Endometrial microvascular endothelial cells (primary cell): Measurements from ENCODE around the gene BICD1. TPM values are rescaled to one million over a fixed set of nuclear protein-coding genes. Genes with fewer than 3 reads are reported as not detected.
"Not testable (repeated sequence)": the region's sequence is repeated elsewhere in the genome, so short reads cannot be mapped to it uniquely, and the experiment has no call there.

Experiments
- in situ Hi-C: cut with HindIII; loops from 2 replicates; pipeline ENCODE4 v1.10.0; 2017; ENCODE audit warnings: low sequenced_read_pairs, low pct_unique_long_range_greater_than_20kb; ENCODE audit errors: inconsistent ontology term
- total RNA-seq: library from RNA; depleted of rRNA; stranded (reverse); fragments of >200 nt; gene quantifications from one replicate; pipeline ENCODE4 v1.2.3, GENCODE V29; 2015; ENCODE audit errors: inconsistent ontology term

BICD1 gene
- total RNA-seq, 1 donor from 2014 or later = 14.8 TPM

DNA sequence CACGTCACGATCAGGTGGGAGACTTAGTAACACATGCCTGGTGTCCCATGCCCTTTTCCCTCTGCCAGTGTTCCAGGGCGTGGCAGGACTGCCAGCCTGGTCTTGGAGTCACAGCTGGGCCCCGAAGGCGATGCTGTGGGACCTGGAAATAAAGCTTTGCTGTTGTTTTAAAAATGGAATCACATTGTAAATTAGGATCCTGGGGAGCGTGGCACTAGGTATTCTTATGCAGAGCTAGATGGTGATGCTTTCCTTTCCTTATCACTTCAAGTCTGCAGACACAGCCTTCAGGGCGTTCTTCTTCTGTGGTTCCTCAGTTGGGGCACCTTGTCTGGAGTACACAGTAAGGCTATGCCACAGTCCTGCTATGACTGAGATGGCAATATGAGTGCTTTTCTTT, 64.6 kb downstream of the BICD1 start:
- in situ Hi-C loops = no loop called here

DNA sequence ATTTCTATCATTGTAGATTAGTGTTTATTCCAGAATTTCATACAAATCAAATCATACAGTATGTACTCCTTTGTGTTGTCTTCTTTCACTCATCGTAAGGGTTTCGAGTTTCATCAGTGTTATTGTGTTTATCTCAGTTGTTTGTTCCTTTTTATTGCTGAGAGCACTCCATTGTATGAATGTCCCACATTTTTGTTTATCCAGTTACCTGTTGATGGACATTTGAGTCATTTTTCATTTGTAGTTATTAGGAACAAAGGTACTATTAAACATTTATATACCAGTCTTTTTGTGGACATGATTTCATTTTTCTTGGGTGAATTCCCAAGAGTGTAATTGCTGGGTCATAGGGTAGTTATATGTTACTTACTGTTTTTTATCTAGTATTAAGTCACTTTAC, 70.0 kb downstream of the BICD1 start:
- in situ Hi-C loops = no loop called here

DNA sequence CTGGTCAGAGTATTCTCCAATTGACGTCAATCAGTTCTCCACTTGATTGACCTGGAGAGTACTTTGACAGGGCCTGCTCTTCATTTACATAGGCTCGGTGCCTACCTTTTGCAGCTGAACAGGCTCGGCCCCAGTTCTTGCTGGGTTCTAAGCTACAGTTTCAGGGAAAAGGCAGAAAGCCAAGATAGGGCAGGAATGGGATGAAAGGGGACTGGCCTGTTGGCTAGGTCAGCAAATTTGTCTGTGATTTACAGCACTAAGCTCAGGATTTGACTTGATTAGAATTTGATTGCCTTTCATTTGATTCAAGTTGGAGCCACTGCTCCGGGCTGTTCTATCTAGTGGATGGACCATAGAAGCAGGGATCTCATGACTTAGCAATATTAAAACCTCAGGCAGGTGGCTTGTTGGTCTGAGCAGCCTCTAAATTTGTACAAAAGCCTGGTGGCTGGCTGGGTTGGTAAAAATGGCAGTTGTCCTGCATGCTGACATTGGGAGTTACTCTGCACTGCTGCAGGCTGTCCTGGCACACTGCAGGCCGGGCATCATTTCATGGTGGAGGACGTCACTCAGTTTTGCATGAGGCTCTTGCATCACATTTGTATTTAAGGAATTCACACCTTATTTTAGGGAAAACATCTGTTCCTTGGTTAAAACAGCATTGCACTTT, 71.8 kb downstream of the BICD1 start:
- in situ Hi-C loops = no loop called here

GRCh38 chr12:32179011-32179395, 72.4 kb downstream of the BICD1 start:
- in situ Hi-C loops = no loop called here

- in situ Hi-C loops = no loop called here
Observed at GRCh38 chr12:32181498-32182175, 75.0 kb downstream of the BICD1 start.

DNA sequence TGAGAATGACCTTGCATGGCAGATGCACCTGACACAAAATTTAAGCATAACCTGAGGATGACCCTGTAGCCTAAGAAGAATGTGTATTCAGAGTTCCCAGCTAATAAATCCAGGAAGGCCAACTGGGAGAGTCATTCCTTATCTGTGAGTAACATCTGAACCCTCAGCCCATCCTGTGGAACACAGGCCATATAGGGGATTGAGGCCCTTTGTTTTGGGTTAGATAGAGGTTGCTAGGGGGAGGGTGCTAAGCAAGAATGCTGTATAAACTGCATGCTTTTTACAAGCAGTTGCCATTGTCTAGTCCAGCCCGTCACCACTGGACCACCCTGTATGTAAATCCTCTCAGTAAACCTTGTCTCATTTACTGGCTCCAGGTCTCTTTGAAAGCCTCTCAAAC, 77.0 kb downstream of the BICD1 start:
- in situ Hi-C loops = no loop called here

- in situ Hi-C loops = not testable (repeated sequence)
Observed at GRCh38 chr12:32187127-32187526, 80.5 kb downstream of the BICD1 start.

DNA sequence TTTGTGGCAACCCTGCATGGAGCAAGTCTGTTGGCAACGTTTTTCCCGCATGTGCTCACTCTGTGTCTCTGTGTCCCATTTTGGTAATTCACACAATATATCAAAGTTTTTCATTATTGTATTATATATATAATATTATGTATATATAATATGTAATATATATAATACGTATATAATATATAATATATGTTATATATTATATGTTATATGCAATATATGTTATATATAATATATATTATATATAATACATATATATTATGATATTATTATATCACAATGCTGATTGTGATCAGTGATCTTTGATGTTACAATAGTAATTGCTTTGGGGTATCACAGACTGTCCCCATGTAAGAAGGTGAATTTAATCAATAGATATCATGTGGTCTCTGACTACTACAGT, 84.8 kb downstream of the BICD1 start:
- in situ Hi-C loops = no loop called here

DNA sequence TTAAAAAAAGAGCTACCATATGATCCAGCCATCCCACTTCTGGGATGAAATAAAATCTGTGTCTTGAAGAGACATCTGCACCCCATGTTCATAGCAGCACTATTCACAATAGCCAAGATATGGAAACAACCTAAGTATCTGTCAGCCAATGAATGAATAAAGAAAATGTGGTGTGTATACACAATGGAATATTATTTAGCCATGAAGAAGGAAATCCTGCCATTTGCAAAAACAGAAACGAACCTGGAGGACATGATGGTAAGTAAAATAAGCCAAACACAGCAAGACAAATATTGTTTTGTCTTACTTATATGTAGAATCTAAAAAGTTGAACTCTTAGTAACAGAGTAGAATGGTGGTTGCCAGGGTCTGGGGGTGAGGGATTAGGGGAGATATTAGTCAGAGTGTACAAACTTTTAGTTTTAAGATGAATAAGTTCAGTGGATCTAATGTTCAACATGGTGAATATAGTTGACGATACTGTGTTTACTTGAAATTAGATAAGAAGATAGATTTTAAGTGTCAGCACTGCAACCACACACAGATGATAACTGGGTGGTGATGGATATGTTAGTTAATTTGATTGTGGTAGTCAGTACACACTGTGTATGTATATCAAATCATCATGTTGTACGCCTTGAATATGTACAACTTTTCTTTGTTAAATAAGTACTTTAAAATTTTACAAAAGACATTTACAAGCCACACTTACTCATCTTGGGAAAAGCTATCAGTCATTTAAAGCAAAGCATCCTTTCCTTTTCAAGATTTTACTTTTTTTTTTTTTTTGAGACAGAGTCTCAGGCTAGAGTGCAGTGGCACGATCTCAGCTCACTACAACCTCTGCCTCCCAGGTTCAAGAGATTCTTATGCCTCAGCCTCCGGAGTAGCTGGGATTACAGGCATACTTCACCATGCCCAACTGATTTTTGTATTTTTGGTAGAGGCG, 89.9 kb downstream of the BICD1 start:
- in situ Hi-C loops = no loop called here

DNA sequence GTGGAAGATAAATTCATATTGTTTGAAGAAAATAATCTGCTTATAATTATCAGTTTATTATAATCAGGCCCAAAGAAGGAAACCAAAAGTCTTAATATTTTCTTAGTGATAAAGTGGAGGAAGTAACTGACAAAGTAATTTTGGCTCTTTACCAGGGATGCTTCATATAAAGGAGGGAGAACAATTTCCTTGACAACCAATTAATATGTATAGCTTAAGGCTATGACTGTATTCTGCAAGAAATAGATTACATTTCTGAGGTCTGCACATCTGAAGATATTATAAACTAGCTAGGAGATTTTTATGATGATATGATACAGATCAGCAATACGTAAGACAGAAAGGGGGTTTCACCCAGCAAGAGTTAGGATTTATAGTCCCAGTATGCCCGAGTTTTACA, 90.8 kb downstream of the BICD1 start:
- in situ Hi-C loops = no loop called here

- in situ Hi-C loops = no loop called here
Observed at GRCh38 chr12:32198555-32198954, 91.9 kb downstream of the BICD1 start.

GRCh38 chr12:32201096-32201495, 94.4 kb downstream of the BICD1 start:
- in situ Hi-C loops = no loop called here

DNA sequence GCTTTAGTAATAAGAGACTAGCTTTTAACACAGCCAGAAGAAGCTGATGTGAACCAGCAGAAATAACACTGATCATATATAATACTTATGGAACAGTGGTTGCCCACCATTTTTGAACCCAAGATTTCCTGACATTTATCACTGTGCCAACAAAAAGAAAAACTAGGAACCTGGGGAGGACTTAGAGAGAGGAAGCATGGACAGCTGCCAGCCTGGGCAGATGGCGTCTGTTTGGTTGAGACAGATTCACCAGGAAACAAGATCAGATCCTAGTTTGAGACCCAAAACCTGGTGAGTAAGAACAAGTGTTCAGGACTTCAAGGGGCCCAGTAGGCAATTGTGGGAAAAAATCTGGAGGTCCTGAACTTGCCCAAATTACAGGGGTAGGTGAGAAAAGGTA, 95.3 kb downstream of the BICD1 start:
- in situ Hi-C loops = no loop called here

DNA sequence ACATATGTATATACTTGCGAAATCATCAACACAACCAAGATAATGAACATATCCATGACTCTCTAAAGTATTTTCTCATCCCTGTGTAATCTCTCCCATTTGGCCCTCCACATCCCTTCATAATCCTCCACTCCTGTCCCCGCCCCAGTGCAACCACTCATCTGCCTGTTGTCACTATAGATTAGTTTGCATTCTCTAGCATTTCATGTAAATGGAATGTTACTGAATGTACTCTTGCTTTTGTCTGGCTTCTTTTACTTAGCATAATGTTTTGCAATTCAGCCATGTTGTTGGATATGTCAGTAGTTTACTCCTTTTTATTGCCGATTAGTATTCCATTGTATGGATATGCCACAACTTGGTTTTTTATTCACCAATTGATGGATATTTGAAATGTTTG, 99.1 kb downstream of the BICD1 start:
- in situ Hi-C loops = no loop called here

DNA sequence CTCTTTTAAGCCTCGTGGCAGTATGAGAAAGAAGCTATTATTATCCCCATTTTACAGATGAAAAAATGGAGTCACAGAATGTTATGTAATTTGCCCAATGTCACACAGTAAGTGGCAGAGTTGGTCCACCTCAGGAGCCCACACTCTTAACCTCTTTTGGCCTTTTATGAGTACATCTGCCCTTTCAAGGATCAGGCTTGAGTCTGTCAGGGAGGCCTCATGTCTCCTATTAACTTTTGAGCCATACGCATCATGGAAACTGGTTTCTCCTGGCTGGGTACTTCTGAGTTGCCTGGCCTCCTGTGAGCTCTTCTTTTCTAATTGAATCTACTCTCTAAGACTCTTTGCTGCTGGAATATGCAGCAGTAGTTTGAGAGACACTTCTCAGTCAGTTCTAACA, 101.7 kb downstream of the BICD1 start:
- in situ Hi-C loops = no loop called here

GRCh38 chr12:32211066-32211899, 104.6 kb downstream of the BICD1 start:
- in situ Hi-C loops = no loop called here

GRCh38 chr12:32211900-32212156, 105.2 kb downstream of the BICD1 start:
- in situ Hi-C loops = no loop called here

- in situ Hi-C loops = no loop called here
Observed at GRCh38 chr12:32214723-32215122, 108.1 kb downstream of the BICD1 start.
